Bronchial epithelial cell (primary cell): ENCODE data around the gene MAPK8IP3. TPM values are rescaled to one million over a fixed set of nuclear protein-coding genes. Genes with fewer than 3 reads are reported as not detected.

Experiments used
- DNase-seq: peaks from one replicate; pipeline ENCODE4 v3.0.0-alpha.2; 2010; ENCODE audit warnings: low read depth
- FAIRE-seq: peaks from 2 replicates; lab custom pipeline; 2011; peaks lifted over from hg19 to GRCh38; lab: Jason Lieb, UNC
- H3K27me3 ChIP-seq: 2 replicates; pipeline ENCODE4 v1.5.1; 2011; ENCODE audit warnings: low read length; ENCODE audit not compliant: control insufficient read depth, insufficient read depth
- H3K36me3 ChIP-seq: 2 replicates; pipeline ENCODE4 v1.5.1; 2011; ENCODE audit warnings: low read length; ENCODE audit not compliant: control insufficient read depth, insufficient read depth
- H3K4me3 ChIP-seq: 2 replicates; pipeline ENCODE4 v1.5.1; 2011; ENCODE audit warnings: mild to moderate bottlenecking, low read depth, low read length, control low read depth
- total RNA-seq: library from RNA; depleted of rRNA; stranded (reverse); fragments of >200 nt; gene quantifications from 2 replicates; pipeline ENCODE4 v1.2.1, GENCODE V29; 2014
- TF ChIP-seq, protein P1 (sequence below): IDR thresholded peaks from 2 replicates; pipeline ENCODE4 v1.5.1; 2011; ENCODE audit warnings: mild to moderate bottlenecking, moderate library complexity, low read length, control low read depth, inconsistent platforms; ENCODE audit not compliant: insufficient read depth, severe bottlenecking

MAPK8IP3 gene
- total RNA-seq, 1 donor from 2014 or later: 24.5 TPM

DNA sequence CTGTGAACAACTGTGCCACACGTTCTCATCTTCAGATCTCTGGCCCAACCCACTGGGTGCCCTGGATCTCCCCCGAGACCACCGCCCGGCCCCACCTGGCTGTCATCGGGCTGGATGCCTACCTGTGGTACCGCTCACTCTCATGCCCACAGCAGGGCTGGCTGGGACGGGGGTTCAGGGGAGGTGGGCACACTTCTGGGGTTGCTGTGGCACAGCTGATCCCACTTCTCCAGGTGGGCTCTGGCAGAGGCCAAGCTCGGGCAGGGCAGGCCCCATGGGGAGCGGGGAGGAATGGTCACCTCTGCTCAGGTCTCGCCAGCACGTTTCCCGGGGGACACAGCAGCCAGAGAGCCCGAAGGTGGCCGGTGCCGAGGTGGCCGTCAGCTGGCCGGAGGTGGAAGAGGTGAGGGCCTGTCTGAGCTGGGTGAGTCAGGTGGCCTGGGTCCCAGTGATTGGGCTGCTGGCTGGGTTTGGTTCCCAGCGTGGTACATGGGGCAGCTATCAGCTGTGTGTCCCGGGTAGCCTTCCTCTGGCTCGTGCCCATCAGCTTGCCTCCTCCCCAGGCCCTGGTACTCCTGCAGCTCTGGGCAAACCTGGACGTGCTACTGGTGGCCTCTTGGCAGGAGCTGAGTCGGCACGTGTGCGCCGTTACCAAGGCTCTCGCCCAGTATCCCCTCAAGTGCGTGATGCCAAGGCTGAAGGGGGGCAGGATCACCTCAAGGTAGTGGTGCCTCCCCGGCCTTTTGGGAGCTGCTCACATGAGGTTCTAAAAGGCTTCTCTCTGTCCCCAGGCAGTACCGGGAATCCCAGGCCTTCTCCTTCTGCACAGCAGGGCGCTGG lies 69.2 kb downstream of the MAPK8IP3 start:
- Histone ChIP-seq H3K27me3 (no peaks in the 10 kb centered on the region), H3K36me3 (peaks cover 21% of the 10 kb centered on the region), H3K4me3 (no peak overlapping the region)
- no peak for FAIRE-seq
- TF ChIP-seq, protein P1, sequence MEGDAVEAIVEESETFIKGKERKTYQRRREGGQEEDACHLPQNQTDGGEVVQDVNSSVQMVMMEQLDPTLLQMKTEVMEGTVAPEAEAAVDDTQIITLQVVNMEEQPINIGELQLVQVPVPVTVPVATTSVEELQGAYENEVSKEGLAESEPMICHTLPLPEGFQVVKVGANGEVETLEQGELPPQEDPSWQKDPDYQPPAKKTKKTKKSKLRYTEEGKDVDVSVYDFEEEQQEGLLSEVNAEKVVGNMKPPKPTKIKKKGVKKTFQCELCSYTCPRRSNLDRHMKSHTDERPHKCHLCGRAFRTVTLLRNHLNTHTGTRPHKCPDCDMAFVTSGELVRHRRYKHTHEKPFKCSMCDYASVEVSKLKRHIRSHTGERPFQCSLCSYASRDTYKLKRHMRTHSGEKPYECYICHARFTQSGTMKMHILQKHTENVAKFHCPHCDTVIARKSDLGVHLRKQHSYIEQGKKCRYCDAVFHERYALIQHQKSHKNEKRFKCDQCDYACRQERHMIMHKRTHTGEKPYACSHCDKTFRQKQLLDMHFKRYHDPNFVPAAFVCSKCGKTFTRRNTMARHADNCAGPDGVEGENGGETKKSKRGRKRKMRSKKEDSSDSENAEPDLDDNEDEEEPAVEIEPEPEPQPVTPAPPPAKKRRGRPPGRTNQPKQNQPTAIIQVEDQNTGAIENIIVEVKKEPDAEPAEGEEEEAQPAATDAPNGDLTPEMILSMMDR: no peak
- DNase-seq: no peak

DNA sequence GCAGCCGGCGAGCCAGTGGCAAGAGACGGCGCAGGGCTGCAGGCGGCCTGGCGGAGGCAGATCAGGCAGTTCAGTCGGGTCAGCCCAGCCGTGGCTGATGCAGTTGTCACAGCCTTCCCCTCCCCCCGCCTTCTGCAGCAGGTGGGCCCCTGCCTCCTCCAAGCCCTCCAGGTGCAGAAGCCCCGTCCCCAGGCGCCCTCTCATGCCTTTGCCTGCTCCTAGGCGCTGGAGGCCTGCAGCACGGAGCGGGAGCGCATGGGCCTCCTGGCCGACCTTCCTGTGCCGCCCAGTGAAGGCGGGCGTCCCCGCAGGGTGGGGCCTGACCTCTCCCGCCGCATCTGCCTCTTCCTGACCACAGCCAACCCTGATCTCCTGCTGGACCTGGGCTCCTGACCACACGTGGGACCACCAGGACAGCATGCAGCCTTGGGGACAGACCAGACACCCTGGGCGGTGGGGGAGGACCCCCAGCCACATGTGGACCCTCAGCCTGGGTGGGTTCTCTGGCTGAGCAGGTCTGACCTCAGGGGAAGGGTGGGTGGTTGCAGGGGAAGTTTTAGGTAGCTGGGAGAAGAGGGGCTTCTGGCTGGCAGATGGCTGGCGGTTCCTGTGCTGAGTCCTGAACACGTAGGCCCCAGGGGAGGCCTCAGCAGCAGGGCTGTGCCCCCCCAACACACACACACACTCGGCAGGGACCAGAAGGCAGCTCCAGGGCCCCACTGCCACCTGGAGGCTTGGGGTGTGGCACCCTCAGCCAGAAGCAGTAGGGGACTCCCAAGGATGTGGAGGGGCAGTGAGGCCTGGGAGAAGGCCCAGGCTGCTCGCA lies 70.1 kb downstream of the MAPK8IP3 start:
- Histone ChIP-seq H3K36me3 (peaks cover 23% of the 10 kb centered on the region), H3K4me3 (no peak overlapping the region), H3K27me3 (no peaks in the 10 kb centered on the region)
- no peak for FAIRE-seq
- TF ChIP-seq, protein P1: no peak
- no peak for DNase-seq

DNA sequence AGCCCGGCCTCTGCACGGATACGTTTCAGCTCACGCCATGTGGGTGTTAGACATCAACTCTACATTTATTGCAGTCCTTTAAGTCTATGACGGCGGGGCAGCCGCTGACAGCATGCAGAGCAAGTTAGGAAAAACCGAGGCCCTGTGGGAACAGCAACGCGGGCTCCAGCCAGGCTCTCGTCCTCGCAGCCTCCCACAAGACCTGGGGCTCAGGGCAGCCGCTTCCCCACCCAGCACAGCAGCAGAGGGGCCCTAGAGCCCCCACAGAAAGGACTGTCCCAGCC lies 70.6 kb downstream of the MAPK8IP3 start:
- DNase-seq (no peak), FAIRE-seq (no peak)
- Histone ChIP-seq H3K36me3 (peaks cover 24% of the 10 kb centered on the region), H3K27me3 (no peaks in the 10 kb centered on the region), H3K4me3 (no peak overlapping the region)
- TF ChIP-seq, protein P1: no peak

DNA sequence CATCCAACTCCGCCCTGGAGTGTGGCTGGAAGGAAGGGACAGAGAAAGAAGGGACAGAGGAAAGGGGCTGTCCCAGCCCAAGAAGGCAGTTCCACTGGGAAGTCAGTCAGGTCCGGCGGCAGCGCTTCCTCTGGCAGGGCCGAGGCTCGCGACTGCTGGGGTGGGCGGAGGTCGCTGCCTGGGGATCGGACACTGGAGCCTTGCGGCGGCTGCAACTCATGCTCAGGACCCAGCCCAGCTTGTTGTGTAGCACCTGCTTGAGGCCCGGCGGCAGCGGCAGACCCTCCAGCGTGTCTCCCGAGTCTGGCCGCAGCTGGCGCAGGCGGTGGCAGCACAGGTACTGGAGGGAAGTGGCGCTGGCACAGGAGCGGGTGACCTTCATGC lies 71.0 kb downstream of the MAPK8IP3 start:
- Histone ChIP-seq H3K27me3 (no peaks in the 10 kb centered on the region), H3K36me3 (peaks cover 24% of the 10 kb centered on the region), H3K4me3 (no peak overlapping the region)
- TF ChIP-seq, protein P1: no peak
- DNase-seq: no peak
- no peak for FAIRE-seq

DNA sequence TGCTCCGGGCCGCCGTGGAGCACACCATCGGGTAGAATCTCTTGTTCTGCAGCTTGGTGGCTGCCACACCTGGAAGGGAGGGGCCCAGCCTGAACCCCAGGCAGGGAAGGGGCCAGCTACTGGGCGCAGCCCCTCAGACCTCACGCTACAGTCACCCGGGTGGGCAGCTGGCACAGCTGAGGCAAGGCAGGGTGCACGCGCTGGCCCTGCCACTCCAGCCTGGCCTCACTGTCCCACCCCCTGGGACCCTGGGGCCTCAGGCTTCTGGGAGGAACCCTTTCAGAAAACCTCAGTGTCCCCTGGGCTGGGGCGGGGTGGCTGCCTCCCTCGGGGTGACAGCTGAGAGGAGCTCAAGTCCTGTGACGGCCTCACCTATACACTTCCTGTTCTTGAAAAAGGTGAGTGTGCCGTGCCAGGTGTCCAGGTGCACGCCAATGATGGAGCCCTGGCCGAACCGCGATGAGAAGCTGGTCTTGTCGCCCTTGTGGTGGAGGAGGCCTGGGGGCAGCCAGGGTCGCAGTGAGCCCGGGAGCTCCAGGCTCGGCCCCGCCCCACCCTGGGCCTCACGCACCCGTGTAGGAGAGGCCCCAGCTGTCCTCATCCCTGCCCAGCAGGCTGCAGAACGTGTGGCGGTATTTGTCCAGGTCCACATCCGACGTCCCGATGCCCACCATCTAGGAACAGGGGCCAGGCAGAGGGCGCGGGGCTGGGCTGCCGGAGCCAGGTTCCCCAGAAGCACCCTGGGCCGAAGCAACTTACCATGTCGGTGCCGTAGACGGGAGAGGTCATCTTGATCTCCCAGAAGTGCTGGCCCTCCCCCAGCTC lies 71.6 kb downstream of the MAPK8IP3 start:
- TF ChIP-seq, protein P1: no peak
- peaks cover 24% of the 10 kb centered on the region for H3K36me3 ChIP-seq
- no peak for DNase-seq
- no peak overlapping the region for H3K4me3 ChIP-seq
- no peak for FAIRE-seq
- H3K27me3 ChIP-seq: no peaks in the 10 kb centered on the region
